GM23338 (cell line): ENCODE data around the gene SMAD3. TPM values are rescaled to one million over a fixed set of nuclear protein-coding genes. Genes with fewer than 3 reads are reported as not detected.

Experiments used
- ATAC-seq: fragments of 200-7000 bp; cut with Tn5 transposase; 3 replicates; pipeline ENCODE4 v1.9.1; 2020
- DNase-seq: peaks from one replicate; pipeline ENCODE4 v3.0.0-alpha.2; 2015; ENCODE audit warnings: low spot score
- H2AFZ ChIP-seq: fragments of 200-600 bp; sonication (generic); 2 replicates; pipeline ENCODE4 v1.8.0; 2016; ENCODE audit warnings: antibody characterized with exemption, mild to moderate bottlenecking, moderate library complexity
- H3F3A ChIP-seq: fragments of 200-600 bp; sonication (generic); replicated peaks from 2 replicates; pipeline ENCODE4 v1.8.0; 2017; ENCODE audit warnings: antibody characterized with exemption, mixed run types, low read depth
- H3K27ac ChIP-seq: fragments of 200-600 bp; sonication (generic); 2 replicates; pipeline ENCODE4 v1.6.1; 2016; ENCODE audit warnings: low read depth
- H3K27me3 ChIP-seq: fragments of 200-600 bp; sonication (generic); 2 replicates; pipeline ENCODE4 v1.8.0; 2016; ENCODE audit warnings: mild to moderate bottlenecking, mixed run types, moderate library complexity; ENCODE audit not compliant: insufficient read depth
- H3K36me3 ChIP-seq: fragments of 200-600 bp; sonication (generic); 2 replicates; pipeline ENCODE4 v1.8.0; 2016; ENCODE audit warnings: mild to moderate bottlenecking; ENCODE audit not compliant: insufficient read depth
- H3K4me1 ChIP-seq: fragments of 200-600 bp; sonication (generic); 2 replicates; pipeline ENCODE4 v1.8.0; 2016; ENCODE audit warnings: mild to moderate bottlenecking, moderate library complexity; ENCODE audit not compliant: insufficient read depth
- H3K4me2 ChIP-seq: fragments of 200-600 bp; sonication (generic); 2 replicates; pipeline ENCODE4 v1.7.1; 2017; ENCODE audit warnings: mixed run types
- H3K4me3 ChIP-seq: fragments of 200-600 bp; sonication (generic); 2 replicates; pipeline ENCODE4 v1.6.1; 2016; ENCODE audit warnings: mixed run types
- H3K79me2 ChIP-seq: fragments of 200-600 bp; sonication (generic); replicated peaks from 2 replicates; pipeline ENCODE4 v1.8.0; 2017; ENCODE audit warnings: mild to moderate bottlenecking; ENCODE audit not compliant: insufficient read depth
- H3K9me2 ChIP-seq: fragments of 200-600 bp; sonication (generic); 2 replicates; pipeline ENCODE4 v1.8.0; 2017; ENCODE audit not compliant: insufficient read depth
- H4K20me1 ChIP-seq: fragments of 200-600 bp; sonication (generic); replicated peaks from 2 replicates; pipeline ENCODE4 v1.8.0; 2017; ENCODE audit warnings: mild to moderate bottlenecking; ENCODE audit not compliant: insufficient read depth
- H3K27ac Mint-ChIP-seq: 2 replicates; pipeline ENCODE4 v1.8.0; 2020; ENCODE audit warnings: inconsistent platforms, mild to moderate bottlenecking, moderate library complexity, mixed read lengths
- H3K27me3 Mint-ChIP-seq: 3 replicates; pipeline ENCODE4 v1.8.0; 2022; ENCODE audit warnings: low read depth, mild to moderate bottlenecking, moderate library complexity, mixed read lengths, inconsistent platforms; ENCODE audit not compliant: insufficient read depth, poor library complexity
- H3K36me3 Mint-ChIP-seq: 3 replicates; pipeline ENCODE4 v1.8.0; 2021; ENCODE audit warnings: low read depth, mild to moderate bottlenecking, inconsistent platforms, moderate library complexity, mixed read lengths
- H3K4me1 Mint-ChIP-seq: 3 replicates; pipeline ENCODE4 v1.8.0; 2020; ENCODE audit warnings: mild to moderate bottlenecking, inconsistent platforms, mixed read lengths
- H3K4me3 Mint-ChIP-seq: 3 replicates; pipeline ENCODE4 v1.8.0; 2021; ENCODE audit warnings: moderate library complexity, mild to moderate bottlenecking, inconsistent platforms, mixed read lengths
- H3K9me3 Mint-ChIP-seq: 3 replicates; pipeline ENCODE4 v1.8.0; 2020; ENCODE audit warnings: moderate library complexity, mild to moderate bottlenecking, inconsistent platforms, mixed read lengths
- CREB1 ChIP-seq: fragments of 250-450 bp; sonication (Bioruptor Pico); IDR thresholded peaks from 2 replicates; pipeline ENCODE4 v1.5.0; 2020; ENCODE audit warnings: low read depth, mild to moderate bottlenecking, moderate library complexity
- EZH2 ChIP-seq: fragments of 200-600 bp; sonication (generic); IDR thresholded peaks from one replicate; pipeline ENCODE4 v1.8.0; 2017; ENCODE audit warnings: antibody characterized with exemption, mild to moderate bottlenecking, low read depth; ENCODE audit not compliant: unreplicated experiment
- JUNB ChIP-seq: IDR thresholded peaks from one replicate; pipeline ENCODE4 v1.6.1; 2016; ENCODE audit warnings: antibody characterized with exemption; ENCODE audit not compliant: unreplicated experiment
- POLR2AphosphoS5 ChIP-seq: IDR thresholded peaks from 2 replicates; pipeline ENCODE4 v1.6.1; 2016; ENCODE audit warnings: antibody characterized with exemption, low read depth
- STAT1 ChIP-seq: IDR thresholded peaks from one replicate; pipeline ENCODE4 v1.6.1; 2016; ENCODE audit warnings: antibody characterized with exemption; ENCODE audit not compliant: unreplicated experiment
- ZNF114 ChIP-seq: fragments of 250-450 bp; sonication (Bioruptor Pico); IDR thresholded peaks from 2 replicates; pipeline ENCODE4 v1.5.0; 2020; ENCODE audit warnings: mild to moderate bottlenecking, moderate library complexity
- ZNF331 ChIP-seq: fragments of 250-450 bp; sonication (Bioruptor Pico); IDR thresholded peaks from 2 replicates; pipeline ENCODE4 v1.5.0; 2020; ENCODE audit warnings: low read depth, mild to moderate bottlenecking, moderate library complexity
- polyA plus RNA-seq: library from polyadenylated mRNA; unstranded; fragments of >200 nt; fragmentation: Nextera tagmentation; extraction: Ambion mirVana; gene quantifications from 2 replicates; pipeline ENCODE4 v1.2.1, GENCODE V29; 2016
- total RNA-seq: library from RNA; depleted of rRNA; stranded (reverse); fragments of >200 nt; shearing (Covaris generic); gene quantifications from 2 replicates; pipeline ENCODE4 v1.2.3, GENCODE V29; 2014
- TF ChIP-seq, protein P1 (sequence below), 2 experiments: fragments of 200-600 bp in 1 of 2; sonication (generic) in 1 of 2; conservative IDR thresholded peaks; 2 replicates each; pipeline versions ENCODE4 v1.5.1 to v1.6.1; 2016 to 2017; ENCODE audit warnings: antibody characterized with exemption in 2 of 2, low read depth in 2 of 2, mild to moderate bottlenecking in 2 of 2, moderate library complexity in 1 of 2
- TF ChIP-seq, protein P2 (sequence below): IDR thresholded peaks from 2 replicates; pipeline ENCODE4 v1.6.1; 2016; ENCODE audit warnings: antibody characterized with exemption
- TF ChIP-seq, protein P3 (sequence below): IDR thresholded peaks from one replicate; pipeline ENCODE4 v1.6.1; 2018; ENCODE audit warnings: antibody characterized with exemption; ENCODE audit not compliant: unreplicated experiment

SMAD3 gene
- total and polyA plus RNA-seq, 2 experiments from 2014 or later, result 4.9 to 11.6 TPM

DNA sequence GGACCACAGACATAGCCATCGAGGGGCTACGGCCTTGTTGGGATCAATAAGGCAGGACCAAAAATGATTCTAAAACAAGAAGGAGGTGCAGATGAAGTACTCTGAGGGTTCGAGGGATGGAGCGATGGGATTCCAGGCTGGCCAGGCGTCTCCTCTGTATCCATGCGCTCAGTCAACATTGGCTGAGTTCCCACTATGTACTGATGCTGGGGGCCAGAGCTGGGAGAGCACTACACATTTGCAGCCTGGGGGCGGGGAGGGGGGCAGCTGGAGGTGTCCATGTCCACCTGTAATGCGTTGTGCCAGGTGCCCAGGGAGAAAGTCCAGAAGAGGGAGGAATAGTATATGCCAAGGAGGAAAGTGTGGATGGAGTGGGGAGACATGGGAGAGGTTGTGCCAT, 107.6 kb downstream of the SMAD3 start:
- H3K27me3 ChIP-seq, result no peaks in the 10 kb centered on the region
- H3K9me2 ChIP-seq, result no peaks in the 10 kb centered on the region
- no peak overlapping the region for H3K4me2 ChIP-seq
- H3K4me1 Mint-ChIP-seq, result peaks cover 48% of the 10 kb centered on the region
- no peak overlapping the region for H3K4me3 ChIP-seq
- ATAC-seq (no peak), DNase-seq (no peak)
- H3K36me3 ChIP-seq, result no peaks in the 10 kb centered on the region; the same call in 1 of the 2 replicates
- TF ChIP-seq STAT1, result no peak
- H3K4me1 ChIP-seq, result peaks cover 7% of the 10 kb centered on the region; the same call in 1 of the 2 replicates
- H3K27me3 Mint-ChIP-seq, result peaks cover 14% of the 10 kb centered on the region
- no peaks in the 10 kb centered on the region for H4K20me1 ChIP-seq
- H3K9me3 Mint-ChIP-seq, result no peaks in the 10 kb centered on the region; the same call in 2 of the 3 replicates
- no peaks in the 10 kb centered on the region for H3F3A ChIP-seq
- H2AFZ ChIP-seq, result no peak overlapping the region
- H3K79me2 ChIP-seq, result no peaks in the 10 kb centered on the region
- H3K27ac ChIP-seq, result no peak overlapping the region
- H3K27ac Mint-ChIP-seq, result no peak overlapping the region
- peaks cover 12% of the 10 kb centered on the region for H3K36me3 Mint-ChIP-seq
- H3K4me3 Mint-ChIP-seq, result no peak overlapping the region

DNA sequence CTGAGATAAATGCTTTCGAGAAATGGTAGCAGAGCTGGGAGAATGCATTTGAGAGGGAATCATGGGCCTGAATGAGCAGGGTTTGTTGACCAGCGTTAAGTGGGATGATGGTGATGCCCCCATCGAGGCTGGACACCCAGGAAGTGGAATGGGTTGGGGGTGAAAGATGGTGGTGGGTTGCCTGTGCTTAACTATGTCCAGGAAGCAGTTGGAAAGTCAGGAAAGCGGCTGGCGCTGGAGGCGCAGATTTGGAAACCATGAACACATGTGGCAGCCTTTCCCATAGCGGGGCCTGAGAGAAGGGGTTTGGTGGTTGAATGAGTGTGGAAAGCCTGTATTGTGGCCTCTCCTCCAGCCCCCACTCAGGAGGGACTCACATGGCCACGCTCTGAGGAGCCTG, 108.4 kb downstream of the SMAD3 start:
- peaks cover 4% of the 10 kb centered on the region for H3K36me3 Mint-ChIP-seq
- no peaks in the 10 kb centered on the region; the same call in 1 of the 2 replicates for H3K36me3 ChIP-seq
- H3K4me3 Mint-ChIP-seq, result no peak overlapping the region
- H3K9me2 ChIP-seq, result no peaks in the 10 kb centered on the region
- H3K27ac ChIP-seq, result no peak overlapping the region
- no peak overlapping the region for H3K4me3 ChIP-seq
- H2AFZ ChIP-seq, result no peak overlapping the region
- H3K4me2 ChIP-seq, result no peak overlapping the region
- peaks cover 14% of the 10 kb centered on the region for H3K27me3 Mint-ChIP-seq
- no peak overlapping the region for H3K27ac Mint-ChIP-seq
- no peaks in the 10 kb centered on the region for H4K20me1 ChIP-seq
- no peaks in the 10 kb centered on the region; the same call in 2 of the 3 replicates for H3K9me3 Mint-ChIP-seq
- no peak for DNase-seq
- H3F3A ChIP-seq, result no peaks in the 10 kb centered on the region
- H3K4me1 Mint-ChIP-seq, result peaks cover 40% of the 10 kb centered on the region
- no peaks in the 10 kb centered on the region for H3K79me2 ChIP-seq
- H3K27me3 ChIP-seq, result no peaks in the 10 kb centered on the region
- no peak for ATAC-seq
- H3K4me1 ChIP-seq, result peaks cover 7% of the 10 kb centered on the region; the same call in 1 of the 2 replicates
- TF ChIP-seq, protein P1, sequence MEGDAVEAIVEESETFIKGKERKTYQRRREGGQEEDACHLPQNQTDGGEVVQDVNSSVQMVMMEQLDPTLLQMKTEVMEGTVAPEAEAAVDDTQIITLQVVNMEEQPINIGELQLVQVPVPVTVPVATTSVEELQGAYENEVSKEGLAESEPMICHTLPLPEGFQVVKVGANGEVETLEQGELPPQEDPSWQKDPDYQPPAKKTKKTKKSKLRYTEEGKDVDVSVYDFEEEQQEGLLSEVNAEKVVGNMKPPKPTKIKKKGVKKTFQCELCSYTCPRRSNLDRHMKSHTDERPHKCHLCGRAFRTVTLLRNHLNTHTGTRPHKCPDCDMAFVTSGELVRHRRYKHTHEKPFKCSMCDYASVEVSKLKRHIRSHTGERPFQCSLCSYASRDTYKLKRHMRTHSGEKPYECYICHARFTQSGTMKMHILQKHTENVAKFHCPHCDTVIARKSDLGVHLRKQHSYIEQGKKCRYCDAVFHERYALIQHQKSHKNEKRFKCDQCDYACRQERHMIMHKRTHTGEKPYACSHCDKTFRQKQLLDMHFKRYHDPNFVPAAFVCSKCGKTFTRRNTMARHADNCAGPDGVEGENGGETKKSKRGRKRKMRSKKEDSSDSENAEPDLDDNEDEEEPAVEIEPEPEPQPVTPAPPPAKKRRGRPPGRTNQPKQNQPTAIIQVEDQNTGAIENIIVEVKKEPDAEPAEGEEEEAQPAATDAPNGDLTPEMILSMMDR (conservative IDR thresholded peaks at IDR 0.05; ENCODE audit: low read depth in 2 of 2), result no peak
- no peak for TF ChIP-seq JUNB
- no peak for TF ChIP-seq POLR2AphosphoS5
- TF ChIP-seq ZNF331 (CRISPR knock-in tag), result no peak
- TF ChIP-seq, protein P2, sequence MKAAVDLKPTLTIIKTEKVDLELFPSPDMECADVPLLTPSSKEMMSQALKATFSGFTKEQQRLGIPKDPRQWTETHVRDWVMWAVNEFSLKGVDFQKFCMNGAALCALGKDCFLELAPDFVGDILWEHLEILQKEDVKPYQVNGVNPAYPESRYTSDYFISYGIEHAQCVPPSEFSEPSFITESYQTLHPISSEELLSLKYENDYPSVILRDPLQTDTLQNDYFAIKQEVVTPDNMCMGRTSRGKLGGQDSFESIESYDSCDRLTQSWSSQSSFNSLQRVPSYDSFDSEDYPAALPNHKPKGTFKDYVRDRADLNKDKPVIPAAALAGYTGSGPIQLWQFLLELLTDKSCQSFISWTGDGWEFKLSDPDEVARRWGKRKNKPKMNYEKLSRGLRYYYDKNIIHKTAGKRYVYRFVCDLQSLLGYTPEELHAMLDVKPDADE, result no peak
- TF ChIP-seq EZH2, result no peak
- no peak for TF ChIP-seq CREB1 (CRISPR knock-in tag)
- no peak for TF ChIP-seq STAT1
- no peak for TF ChIP-seq ZNF114 (CRISPR knock-in tag)
- TF ChIP-seq, protein P3, sequence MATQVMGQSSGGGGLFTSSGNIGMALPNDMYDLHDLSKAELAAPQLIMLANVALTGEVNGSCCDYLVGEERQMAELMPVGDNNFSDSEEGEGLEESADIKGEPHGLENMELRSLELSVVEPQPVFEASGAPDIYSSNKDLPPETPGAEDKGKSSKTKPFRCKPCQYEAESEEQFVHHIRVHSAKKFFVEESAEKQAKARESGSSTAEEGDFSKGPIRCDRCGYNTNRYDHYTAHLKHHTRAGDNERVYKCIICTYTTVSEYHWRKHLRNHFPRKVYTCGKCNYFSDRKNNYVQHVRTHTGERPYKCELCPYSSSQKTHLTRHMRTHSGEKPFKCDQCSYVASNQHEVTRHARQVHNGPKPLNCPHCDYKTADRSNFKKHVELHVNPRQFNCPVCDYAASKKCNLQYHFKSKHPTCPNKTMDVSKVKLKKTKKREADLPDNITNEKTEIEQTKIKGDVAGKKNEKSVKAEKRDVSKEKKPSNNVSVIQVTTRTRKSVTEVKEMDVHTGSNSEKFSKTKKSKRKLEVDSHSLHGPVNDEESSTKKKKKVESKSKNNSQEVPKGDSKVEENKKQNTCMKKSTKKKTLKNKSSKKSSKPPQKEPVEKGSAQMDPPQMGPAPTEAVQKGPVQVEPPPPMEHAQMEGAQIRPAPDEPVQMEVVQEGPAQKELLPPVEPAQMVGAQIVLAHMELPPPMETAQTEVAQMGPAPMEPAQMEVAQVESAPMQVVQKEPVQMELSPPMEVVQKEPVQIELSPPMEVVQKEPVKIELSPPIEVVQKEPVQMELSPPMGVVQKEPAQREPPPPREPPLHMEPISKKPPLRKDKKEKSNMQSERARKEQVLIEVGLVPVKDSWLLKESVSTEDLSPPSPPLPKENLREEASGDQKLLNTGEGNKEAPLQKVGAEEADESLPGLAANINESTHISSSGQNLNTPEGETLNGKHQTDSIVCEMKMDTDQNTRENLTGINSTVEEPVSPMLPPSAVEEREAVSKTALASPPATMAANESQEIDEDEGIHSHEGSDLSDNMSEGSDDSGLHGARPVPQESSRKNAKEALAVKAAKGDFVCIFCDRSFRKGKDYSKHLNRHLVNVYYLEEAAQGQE, result no peak
